Measurements from ENCODE around the gene SNX18.

DNA sequence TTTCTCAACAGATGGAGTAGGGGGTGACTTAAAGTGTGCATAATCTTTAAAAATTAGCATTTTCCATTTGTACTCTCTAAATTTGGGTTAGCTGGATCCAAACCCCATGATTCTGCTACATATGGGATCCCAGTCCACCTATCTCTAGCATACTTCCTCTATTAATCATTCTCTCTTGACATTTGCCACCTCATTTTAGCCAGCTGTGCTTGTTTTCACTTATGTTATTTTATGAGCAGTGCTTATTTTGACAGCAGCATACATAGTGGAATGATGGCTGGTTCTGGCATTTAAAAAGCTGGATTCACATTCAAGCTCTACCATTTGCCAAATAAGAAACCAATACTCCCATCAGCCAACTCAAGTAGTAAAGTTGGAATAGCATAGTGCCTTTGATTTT, 22.5 kb upstream of the SNX18 start:
- no peak for TF ChIP-seq POLR2A (IDR thresholded peaks at IDR 0.05)
- TF ChIP-seq, protein P1, sequence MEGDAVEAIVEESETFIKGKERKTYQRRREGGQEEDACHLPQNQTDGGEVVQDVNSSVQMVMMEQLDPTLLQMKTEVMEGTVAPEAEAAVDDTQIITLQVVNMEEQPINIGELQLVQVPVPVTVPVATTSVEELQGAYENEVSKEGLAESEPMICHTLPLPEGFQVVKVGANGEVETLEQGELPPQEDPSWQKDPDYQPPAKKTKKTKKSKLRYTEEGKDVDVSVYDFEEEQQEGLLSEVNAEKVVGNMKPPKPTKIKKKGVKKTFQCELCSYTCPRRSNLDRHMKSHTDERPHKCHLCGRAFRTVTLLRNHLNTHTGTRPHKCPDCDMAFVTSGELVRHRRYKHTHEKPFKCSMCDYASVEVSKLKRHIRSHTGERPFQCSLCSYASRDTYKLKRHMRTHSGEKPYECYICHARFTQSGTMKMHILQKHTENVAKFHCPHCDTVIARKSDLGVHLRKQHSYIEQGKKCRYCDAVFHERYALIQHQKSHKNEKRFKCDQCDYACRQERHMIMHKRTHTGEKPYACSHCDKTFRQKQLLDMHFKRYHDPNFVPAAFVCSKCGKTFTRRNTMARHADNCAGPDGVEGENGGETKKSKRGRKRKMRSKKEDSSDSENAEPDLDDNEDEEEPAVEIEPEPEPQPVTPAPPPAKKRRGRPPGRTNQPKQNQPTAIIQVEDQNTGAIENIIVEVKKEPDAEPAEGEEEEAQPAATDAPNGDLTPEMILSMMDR (IDR thresholded peaks at IDR 0.05 in 8 of 11, conservative IDR thresholded peaks at IDR 0.05 in 3 of 11), result no peak

Data from spleen (tissue), 7 donors.